ENCODE results near the gene IL27RA. TPM values are rescaled to one million over a fixed set of nuclear protein-coding genes. Genes with fewer than 3 reads are reported as not detected.
A peak's percentile ranks its signal among the peaks of the same experiment; 100 is the strongest.
"Not testable (repeated sequence)": the region's sequence is repeated elsewhere in the genome, so short reads cannot be mapped to it uniquely, and the experiment has no call there.

IL27RA gene
- total RNA-seq, 4 donors from 2014 or later, result 4.5 to 12.8 (median 6.3) TPM

DNA sequence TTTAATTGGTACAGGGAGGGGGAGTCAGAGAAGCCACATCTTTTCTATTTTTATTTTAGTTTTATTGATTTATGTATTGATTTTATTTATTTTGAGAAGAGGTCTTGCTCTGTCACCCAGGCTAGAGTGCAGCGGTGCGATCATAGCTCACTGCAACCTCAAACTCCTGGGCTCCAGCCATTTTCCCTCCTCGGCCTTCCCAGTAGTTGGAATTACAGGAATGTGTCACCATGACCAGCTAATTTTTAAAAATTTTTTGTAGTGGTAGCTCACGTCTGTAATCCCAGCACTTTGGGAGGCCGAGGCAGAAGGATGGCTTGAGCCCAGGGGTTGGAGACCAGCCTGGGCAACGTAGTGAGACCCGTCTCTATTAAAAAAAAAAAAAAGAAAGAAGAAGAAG, 4.1 kb downstream of the IL27RA start:
- TF ChIP-seq, protein P1, sequence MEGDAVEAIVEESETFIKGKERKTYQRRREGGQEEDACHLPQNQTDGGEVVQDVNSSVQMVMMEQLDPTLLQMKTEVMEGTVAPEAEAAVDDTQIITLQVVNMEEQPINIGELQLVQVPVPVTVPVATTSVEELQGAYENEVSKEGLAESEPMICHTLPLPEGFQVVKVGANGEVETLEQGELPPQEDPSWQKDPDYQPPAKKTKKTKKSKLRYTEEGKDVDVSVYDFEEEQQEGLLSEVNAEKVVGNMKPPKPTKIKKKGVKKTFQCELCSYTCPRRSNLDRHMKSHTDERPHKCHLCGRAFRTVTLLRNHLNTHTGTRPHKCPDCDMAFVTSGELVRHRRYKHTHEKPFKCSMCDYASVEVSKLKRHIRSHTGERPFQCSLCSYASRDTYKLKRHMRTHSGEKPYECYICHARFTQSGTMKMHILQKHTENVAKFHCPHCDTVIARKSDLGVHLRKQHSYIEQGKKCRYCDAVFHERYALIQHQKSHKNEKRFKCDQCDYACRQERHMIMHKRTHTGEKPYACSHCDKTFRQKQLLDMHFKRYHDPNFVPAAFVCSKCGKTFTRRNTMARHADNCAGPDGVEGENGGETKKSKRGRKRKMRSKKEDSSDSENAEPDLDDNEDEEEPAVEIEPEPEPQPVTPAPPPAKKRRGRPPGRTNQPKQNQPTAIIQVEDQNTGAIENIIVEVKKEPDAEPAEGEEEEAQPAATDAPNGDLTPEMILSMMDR (IDR thresholded peaks at IDR 0.05), result no peak
- ATAC-seq (ENCODE audit: low FRiP score) (no peak), DNase-seq (ENCODE audit: low spot score) (no peak)

DNA sequence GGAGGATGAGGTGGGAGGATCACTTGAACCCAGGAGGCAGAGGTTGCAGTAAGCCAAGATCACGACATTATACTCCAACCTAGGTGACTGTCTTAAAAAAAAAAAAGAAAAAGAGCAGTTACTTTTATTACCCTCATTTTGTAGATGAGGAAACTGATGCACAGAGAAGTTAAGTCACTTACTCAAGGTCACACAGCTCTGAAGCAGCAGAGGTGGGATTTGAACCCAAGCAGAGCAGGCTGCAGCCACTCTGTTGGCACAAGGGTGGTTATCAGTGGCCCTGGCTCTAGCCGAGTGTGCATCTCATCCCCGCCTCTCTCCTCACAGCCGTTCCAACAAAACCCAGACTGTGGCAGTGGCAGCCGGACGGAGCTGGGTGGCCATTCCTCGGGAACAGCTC, 7.6 kb downstream of the IL27RA start:
- TF ChIP-seq, protein P1 (IDR thresholded peaks at IDR 0.05), result no peak
- DNase-seq (ENCODE audit: low spot score) (no peak), ATAC-seq (ENCODE audit: low FRiP score) (no peak)

DNA sequence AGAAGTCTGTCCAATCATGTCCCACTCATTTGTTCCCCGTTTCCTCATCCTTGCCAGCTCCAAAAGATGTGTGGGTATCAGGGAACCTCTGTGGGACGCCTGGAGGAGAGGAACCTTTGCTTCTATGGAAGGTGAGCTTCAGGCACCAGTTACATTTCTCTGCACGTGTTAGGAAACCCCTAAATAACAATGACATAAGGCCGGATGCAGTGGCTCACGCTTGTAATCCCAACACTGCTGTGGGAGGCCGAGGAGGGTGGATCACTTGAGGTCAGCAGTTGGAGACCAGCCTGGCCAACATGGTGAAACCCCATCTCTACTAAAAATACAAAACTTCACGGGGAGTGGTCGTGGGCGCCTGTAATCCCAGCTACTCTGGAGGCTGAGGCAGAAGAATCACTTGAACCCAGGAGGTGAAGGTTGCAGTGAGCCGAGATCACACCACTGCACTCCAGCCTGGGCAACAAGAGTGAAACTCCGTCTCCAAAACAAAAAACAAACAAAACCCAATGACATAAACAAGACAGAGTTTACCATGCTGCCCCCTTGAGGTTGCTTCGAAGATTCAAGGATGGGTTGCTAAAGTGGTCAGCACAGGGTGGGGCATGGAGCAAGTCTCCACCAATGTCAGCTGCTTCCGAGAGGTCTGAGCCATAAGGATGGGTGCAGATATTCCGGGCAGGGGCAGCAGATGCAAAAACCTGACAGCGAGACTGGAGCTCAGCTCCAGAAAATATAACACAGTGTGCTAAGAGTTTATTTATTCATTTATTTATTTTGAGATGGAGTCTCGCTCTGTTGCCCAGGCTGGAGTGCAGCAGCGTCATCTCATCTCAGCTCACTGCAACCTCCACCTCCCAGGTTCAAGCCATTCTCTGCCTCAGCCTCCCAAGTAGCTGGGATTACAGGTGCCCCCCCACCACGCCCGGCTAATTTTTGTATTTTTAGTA, 11.4 kb downstream of the IL27RA start:
- peak; percentile 75 for ATAC-seq (ENCODE audit: low FRiP score)
- TF ChIP-seq, protein P1 (IDR thresholded peaks at IDR 0.05), result peak in 1 of 3 donors; percentile 38
- not testable (repeated sequence) for DNase-seq (ENCODE audit: low spot score)

DNA sequence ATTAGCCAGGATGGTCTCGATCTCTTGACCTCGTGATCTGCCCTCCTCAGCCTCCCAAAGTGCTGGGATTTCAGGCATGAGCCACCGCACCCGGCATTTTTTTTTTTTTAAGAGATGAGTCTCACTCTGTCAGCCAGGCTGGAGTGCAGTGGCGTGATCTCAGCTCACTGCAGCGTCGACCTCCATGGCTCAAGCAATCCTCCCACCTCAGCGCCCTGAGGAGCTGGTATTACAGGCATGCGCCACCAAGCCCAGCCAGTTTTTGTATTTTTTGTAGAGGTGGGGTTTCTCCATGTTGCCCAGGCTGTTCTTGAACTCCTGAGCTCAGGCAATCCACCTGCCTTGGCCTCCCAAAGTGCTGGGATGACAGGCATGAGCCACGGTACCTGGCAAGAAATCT, 16.3 kb downstream of the IL27RA start:
- not testable (repeated sequence) for ATAC-seq (ENCODE audit: low FRiP score); DNase-seq (ENCODE audit: low spot score)

DNA sequence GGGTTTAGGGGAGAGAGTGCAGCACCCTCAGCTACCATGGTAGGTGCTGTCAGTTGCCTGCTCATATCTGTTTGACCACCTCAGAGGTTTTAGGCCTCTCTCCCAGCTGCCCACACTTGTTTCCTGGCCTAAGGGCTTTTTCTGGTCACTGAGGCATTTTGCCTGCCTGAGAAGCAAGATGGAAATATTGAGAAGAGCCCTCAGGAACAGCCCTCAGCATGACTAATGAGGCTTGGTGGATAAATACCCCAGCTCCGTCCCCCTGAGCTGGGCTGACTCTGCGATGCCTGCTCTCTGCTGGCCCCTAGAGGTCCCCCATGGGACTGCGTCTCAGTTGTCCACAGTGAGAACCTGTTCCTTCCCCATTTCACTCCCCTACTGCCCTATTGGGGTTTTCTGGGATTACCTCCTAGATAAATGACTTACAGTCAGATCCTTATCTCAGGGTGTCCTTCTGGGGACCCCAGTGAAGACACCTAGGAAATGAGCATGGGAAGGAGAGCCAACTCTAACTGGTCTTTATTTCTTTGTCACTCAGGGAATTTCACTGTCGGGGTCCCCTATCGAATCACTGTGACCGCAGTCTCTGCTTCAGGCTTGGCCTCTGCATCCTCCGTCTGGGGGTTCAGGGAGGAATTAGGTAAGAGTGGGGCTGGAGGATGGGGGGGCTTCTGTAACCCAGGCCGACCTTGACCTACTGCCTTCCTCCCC, 17.0 kb downstream of the IL27RA start:
- DNase-seq (ENCODE audit: low spot score) (peak; percentile 45), ATAC-seq (ENCODE audit: low FRiP score) (no peak)
- TF ChIP-seq, protein P1 (IDR thresholded peaks at IDR 0.05), result no peak

DNA sequence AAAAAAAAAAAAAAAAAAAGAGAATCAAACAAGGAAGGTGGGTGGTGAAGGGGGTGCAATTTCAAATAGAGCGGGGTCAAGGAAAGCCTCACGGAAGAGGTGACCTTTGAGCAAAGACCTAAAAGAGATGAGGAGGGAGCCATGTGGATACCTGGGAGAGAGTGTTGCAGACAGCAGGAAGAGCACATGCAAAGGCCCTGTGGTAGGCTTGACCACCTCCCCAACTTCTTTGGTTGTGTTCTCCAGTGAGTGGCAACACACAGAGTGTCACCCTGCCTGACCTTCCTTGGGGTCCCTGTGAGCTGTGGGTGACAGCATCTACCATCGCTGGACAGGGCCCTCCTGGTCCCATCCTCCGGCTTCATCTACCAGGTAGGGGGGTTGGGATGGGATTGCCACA, 18.9 kb downstream of the IL27RA start:
- DNase-seq (ENCODE audit: low spot score) (no peak), ATAC-seq (ENCODE audit: low FRiP score) (no peak)

DNA sequence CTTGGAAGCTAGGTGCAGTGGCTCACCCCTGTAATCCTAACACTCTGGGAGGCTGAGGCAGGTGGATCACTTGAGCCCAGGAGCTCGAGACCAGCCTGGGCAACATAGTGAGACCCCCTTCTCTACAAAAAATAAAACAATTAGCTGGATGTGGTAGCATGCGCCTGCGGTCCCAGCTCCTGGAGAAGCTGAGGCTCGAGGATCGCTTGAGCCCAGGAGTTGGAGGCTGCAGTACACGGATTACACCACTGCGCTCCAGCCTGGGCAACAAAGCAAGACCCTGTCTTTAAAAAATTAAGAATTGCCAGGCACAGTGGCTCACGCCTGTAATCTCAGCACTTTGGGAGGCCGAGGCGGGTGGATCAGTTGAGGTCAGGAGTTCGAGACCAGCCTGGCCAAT, 19.4 kb downstream of the IL27RA start:
- ATAC-seq (ENCODE audit: low FRiP score); DNase-seq (ENCODE audit: low spot score): not testable (repeated sequence)

More for the DNA sequence above, 18.9 kb downstream of the IL27RA start:
- TF ChIP-seq, protein P1 (IDR thresholded peaks at IDR 0.05), result no peak

DNA sequence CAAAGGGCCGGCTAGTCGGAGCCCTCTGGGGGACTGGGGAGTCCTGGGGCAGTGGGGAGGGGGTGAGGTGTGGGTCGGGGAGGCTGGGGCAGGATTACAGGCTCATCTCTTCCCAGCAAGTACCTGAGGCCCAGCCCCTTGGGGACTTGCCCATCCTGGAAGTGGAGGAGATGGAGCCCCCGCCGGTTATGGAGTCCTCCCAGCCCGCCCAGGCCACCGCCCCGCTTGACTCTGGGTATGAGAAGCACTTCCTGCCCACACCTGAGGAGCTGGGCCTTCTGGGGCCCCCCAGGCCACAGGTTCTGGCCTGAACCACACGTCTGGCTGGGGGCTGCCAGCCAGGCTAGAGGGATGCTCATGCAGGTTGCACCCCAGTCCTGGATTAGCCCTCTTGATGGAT, 20.4 kb downstream of the IL27RA start:
- TF ChIP-seq, protein P1 (IDR thresholded peaks at IDR 0.05), result no peak
- no peak for DNase-seq (ENCODE audit: low spot score)
- no peak for ATAC-seq (ENCODE audit: low FRiP score)

Data from omental fat pad (tissue), 4 donors.